ENCODE measurements around the gene MRPL4.

The MRPL4 gene

DNA sequence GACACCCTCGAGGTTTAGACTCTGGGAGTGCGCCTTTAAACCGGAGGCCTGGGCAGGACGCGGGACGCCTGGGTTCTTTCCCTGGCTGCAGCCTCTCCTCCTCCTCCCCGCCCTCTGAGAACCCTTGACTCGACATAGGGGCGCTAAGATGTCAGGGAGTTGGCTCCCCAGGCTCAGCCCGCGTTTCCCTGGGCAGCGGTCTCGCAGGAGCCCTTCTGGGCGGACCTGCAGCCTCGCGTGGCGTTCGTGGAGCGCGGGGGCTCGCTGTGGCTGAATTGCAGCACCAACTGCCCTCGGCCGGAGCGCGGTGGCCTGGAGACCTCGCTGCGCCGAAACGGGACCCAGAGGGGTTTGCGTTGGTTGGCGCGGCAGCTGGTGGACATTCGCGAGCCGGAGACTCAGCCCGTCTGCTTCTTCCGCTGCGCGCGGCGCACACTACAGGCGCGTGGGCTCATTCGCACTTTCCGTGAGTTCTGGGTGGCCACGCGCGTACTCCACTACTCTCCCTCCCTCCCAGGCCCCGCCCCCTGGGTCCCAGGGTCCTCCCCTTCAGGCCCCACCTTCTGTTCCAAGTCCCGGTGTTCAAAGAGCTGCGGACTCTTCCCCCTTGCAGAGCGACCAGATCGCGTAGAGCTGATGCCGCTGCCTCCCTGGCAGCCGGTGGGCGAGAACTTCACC lies 39.0 kb downstream of the MRPL4 start:
- TF ChIP-seq, protein P1, sequence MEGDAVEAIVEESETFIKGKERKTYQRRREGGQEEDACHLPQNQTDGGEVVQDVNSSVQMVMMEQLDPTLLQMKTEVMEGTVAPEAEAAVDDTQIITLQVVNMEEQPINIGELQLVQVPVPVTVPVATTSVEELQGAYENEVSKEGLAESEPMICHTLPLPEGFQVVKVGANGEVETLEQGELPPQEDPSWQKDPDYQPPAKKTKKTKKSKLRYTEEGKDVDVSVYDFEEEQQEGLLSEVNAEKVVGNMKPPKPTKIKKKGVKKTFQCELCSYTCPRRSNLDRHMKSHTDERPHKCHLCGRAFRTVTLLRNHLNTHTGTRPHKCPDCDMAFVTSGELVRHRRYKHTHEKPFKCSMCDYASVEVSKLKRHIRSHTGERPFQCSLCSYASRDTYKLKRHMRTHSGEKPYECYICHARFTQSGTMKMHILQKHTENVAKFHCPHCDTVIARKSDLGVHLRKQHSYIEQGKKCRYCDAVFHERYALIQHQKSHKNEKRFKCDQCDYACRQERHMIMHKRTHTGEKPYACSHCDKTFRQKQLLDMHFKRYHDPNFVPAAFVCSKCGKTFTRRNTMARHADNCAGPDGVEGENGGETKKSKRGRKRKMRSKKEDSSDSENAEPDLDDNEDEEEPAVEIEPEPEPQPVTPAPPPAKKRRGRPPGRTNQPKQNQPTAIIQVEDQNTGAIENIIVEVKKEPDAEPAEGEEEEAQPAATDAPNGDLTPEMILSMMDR (IDR thresholded peaks at IDR 0.05; ENCODE audit: low read depth, low read length), result no peak
- peaks cover 86% of the 10 kb centered on the region for H3K27me3 ChIP-seq
- H3K4me1 ChIP-seq, result no peaks in the 10 kb centered on the region; the same call in 1 of the 2 replicates
- no peaks in the 10 kb centered on the region for H3K36me3 ChIP-seq
- H3K9me3 ChIP-seq, result no peaks in the 10 kb centered on the region; the same call in 1 of the 2 replicates
- H3K4me3 ChIP-seq (ENCODE audit: low read depth, low read length), result peak overlapping the region; percentile 16; the same call in 1 of the 2 replicates
- DNase-seq, result no peak

DNA sequence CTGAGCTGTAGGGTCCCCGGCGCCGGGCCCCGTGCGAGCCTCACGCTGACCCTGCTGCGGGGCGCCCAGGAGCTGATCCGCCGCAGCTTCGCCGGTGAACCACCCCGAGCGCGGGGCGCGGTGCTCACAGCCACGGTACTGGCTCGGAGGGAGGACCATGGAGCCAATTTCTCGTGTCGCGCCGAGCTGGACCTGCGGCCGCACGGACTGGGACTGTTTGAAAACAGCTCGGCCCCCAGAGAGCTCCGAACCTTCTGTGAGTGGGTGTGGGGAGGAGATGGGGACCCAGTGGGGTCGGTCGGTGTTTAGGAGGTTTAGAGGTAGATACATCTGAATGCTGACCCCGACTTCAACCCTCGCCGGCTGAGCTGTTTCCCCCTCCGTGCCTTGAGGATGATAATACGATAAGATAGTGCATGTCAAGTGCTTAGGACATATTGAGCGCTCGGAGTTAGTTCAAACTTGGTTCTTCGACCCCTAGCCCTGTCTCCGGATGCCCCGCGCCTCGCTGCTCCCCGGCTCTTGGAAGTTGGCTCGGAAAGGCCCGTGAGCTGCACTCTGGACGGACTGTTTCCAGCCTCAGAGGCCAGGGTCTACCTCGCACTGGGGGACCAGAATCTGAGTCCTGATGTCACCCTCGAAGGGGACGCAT lies 39.7 kb downstream of the MRPL4 start:
- Histone ChIP-seq H3K4me1 (no peaks in the 10 kb centered on the region; the same call in 1 of the 2 replicates), H3K9me3 (no peaks in the 10 kb centered on the region; the same call in 1 of the 2 replicates), H3K27me3 (peaks cover 92% of the 10 kb centered on the region), H3K36me3 (no peaks in the 10 kb centered on the region), H3K4me3 (ENCODE audit: low read depth, low read length) (peak overlapping the region; percentile 38; the same call in 1 of the 2 replicates)
- TF ChIP-seq, protein P1 (IDR thresholded peaks at IDR 0.05; ENCODE audit: low read depth, low read length), result no peak
- DNase-seq, result no peak

DNA sequence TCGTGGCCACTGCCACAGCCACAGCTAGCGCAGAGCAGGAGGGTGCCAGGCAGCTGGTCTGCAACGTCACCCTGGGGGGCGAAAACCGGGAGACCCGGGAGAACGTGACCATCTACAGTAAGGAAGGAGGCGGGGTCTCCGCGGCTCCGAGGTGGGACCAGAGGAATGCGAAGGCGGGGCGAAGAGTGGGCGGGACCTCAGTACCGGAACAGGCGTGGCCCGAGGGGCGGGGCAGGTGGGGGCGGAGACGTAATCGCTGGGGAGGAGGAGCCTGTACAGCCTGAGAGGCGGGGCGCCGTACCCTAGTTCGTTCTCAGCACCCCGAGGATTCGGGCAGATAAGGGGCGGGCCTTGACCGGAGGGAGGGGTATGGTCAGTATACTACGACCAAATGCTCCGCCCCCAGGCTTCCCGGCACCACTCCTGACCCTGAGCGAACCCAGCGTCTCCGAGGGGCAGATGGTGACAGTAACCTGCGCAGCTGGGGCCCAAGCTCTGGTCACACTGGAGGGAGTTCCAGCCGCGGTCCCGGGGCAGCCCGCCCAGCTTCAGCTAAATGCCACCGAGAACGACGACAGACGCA lies 40.3 kb downstream of the MRPL4 start:
- peak; percentile 85 for DNase-seq
- TF ChIP-seq, protein P1 (IDR thresholded peaks at IDR 0.05; ENCODE audit: low read depth, low read length), result no peak
- Histone ChIP-seq H3K4me1 (no peaks in the 10 kb centered on the region; the same call in 1 of the 2 replicates), H3K27me3 (peaks cover 95% of the 10 kb centered on the region), H3K9me3 (no peaks in the 10 kb centered on the region; the same call in 1 of the 2 replicates), H3K4me3 (ENCODE audit: low read depth, low read length) (peak overlapping the region; percentile 38), H3K36me3 (no peaks in the 10 kb centered on the region)

DNA sequence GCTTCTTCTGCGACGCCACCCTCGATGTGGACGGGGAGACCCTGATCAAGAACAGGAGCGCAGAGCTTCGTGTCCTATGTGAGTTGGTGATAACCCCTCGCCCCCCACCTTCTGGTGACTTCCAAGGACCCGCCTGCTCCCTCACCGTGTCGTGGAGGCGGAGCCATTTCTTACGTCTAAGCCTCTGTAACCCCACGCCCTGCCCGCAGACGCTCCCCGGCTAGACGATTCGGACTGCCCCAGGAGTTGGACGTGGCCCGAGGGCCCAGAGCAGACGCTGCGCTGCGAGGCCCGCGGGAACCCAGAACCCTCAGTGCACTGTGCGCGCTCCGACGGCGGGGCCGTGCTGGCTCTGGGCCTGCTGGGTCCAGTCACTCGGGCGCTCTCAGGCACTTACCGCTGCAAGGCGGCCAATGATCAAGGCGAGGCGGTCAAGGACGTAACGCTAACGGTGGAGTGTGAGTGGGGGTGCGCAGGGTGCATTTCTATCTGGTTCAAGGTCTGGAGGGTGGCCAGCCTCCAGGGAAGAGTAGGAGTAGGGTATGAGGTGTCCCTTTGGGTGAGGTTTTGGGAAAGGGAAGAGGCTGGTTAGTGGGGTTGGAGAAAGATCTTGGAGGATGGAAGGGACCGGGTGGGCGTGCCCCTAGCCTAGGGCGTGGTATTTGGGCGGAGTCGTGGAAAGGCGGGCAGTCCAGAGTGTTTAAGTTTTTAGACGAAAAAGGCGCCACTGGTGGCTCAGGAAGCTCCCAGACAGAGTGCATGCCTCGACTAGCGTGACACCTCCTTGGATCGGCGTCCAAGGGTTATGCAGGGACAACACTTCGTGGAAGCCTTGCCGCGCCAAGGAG lies 41.0 kb downstream of the MRPL4 start:
- no peaks in the 10 kb centered on the region; the same call in 1 of the 2 replicates for H3K4me1 ChIP-seq
- no peaks in the 10 kb centered on the region; the same call in 1 of the 2 replicates for H3K9me3 ChIP-seq
- no peak overlapping the region; the same call in 1 of the 2 replicates for H3K4me3 ChIP-seq (ENCODE audit: low read depth, low read length)
- TF ChIP-seq, protein P1 (IDR thresholded peaks at IDR 0.05; ENCODE audit: low read depth, low read length), result no peak
- H3K36me3 ChIP-seq, result no peaks in the 10 kb centered on the region
- H3K27me3 ChIP-seq, result peaks cover 89% of the 10 kb centered on the region
- no peak for DNase-seq

DNA sequence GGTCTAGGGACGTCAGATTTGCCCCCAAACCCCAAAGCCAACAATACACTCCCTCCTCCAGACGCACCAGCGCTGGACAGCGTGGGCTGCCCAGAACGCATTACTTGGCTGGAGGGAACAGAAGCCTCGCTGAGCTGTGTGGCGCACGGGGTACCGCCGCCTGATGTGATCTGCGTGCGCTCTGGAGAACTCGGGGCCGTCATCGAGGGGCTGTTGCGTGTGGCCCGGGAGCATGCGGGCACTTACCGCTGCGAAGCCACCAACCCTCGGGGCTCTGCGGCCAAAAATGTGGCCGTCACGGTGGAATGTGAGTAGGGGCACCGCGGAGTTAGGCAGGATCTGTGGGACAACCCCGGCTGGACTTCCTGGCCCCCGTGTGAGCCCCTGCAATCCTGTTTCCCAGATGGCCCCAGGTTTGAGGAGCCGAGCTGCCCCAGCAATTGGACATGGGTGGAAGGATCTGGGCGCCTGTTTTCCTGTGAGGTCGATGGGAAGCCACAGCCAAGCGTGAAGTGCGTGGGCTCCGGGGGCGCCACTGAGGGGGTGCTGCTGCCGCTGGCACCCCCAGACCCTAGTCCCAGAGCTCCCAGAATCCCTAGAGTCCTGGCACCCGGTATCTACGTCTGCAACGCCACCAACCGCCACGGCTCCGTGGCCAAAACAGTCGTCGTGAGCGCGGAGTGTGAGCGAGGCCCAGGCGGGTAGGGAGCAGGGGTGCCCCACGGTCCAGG lies 41.8 kb downstream of the MRPL4 start:
- no peak for DNase-seq
- TF ChIP-seq, protein P1 (IDR thresholded peaks at IDR 0.05; ENCODE audit: low read depth, low read length), result no peak
- no peaks in the 10 kb centered on the region; the same call in 1 of the 2 replicates for H3K4me1 ChIP-seq
- no peak overlapping the region for H3K4me3 ChIP-seq (ENCODE audit: low read depth, low read length)
- no peaks in the 10 kb centered on the region for H3K36me3 ChIP-seq
- peaks cover 81% of the 10 kb centered on the region for H3K27me3 ChIP-seq
- H3K9me3 ChIP-seq, result no peaks in the 10 kb centered on the region; the same call in 1 of the 2 replicates

Measured in BE2C (cell line).